AG09309 (cell line): ENCODE results near the gene ADAMTS4.

Experiments used
- DNase-seq: peaks from one replicate; pipeline ENCODE4 v3.0.0-alpha.2; 2010; ENCODE audit warnings: low read depth
- H3K4me3 ChIP-seq: 2 replicates; pipeline ENCODE4 v1.5.1; 2011; ENCODE audit warnings: mild to moderate bottlenecking, low read depth, low read length, moderate library complexity; ENCODE audit not compliant: control insufficient read depth
- CTCF ChIP-seq: IDR thresholded peaks from 2 replicates; pipeline ENCODE4 v1.5.1; 2011; ENCODE audit warnings: mild to moderate bottlenecking, low read depth, low read length, inconsistent platforms; ENCODE audit not compliant: insufficient read depth, control insufficient read depth; ENCODE audit errors: missing control alignments

Gene ADAMTS4

DNA sequence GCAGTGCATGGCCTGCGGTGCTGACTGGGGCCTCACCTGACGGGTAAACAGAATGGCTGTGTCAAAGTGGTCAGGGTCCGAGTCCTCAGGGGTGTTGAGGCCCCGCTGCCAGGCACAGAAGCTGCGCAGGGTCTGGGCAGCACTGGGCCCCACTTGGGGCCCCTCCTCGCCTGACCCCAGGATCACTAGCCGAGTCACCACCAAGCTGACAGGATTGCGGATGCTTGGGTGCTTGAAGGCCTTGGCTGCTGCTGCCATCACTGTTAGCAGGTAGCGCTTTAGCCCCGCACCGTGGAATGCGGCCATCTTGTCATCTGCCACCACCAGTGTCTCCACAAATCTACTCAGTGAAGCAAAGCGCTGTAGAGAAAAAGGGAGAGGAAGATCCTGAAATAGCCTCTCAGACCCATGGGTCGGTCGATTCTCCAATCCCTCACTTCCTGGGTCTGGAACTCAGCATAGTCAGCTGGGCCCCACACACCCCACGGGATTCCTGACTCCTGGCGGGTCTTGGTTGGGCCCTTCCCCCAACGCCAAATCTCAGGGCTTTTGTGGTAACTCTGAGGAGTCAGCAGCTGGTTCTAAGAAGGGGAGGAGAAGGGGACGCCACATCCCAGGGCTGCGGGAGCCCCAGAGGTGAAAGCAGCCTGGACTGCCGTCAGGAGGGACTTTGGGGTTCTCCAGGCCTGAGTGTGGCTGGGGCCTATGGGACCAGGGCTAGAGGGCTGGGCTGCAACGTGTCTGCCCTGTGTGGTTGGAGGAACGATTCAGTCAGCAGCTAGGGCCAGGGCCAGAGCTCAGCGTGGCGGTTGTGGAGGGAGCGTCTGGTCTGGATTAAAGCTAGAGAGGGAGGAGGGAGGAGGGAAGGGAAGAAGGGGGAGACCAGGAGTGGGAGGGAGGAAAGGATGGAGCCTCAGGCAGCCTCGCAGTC lies 2.1 kb downstream of the ADAMTS4 start:
- no peak for TF ChIP-seq CTCF
- peak; percentile 76 for DNase-seq
- H3K4me3 ChIP-seq = peak overlapping the region; percentile 66

- no peak overlapping the region; the same call in none of the 2 replicates for H3K4me3 ChIP-seq
- DNase-seq = no peak
- no peak for TF ChIP-seq CTCF
Observed at GRCh38 chr1:161196111-161196510, 2.7 kb downstream of the ADAMTS4 start.

DNA sequence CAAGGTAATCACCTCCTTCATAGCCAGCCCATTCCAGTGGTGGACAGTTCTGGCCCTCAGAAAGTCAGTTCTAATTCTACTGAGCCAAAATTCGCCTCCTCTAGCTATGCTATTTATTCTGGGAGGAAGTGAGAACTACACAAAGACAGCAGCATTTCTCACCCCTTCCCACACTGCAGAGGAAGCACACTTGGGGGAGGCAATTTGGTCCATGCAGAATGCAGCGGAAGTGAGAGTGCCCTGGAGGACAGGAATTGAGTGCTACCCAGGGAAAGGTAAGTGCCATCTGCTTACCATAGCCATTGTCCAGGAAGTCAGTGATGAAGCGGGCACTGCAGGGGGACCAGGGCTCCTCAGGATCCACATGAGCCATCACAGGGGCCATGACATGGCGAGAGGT lies 3.7 kb downstream of the ADAMTS4 start:
- no peak for TF ChIP-seq CTCF
- DNase-seq = no peak
- H3K4me3 ChIP-seq = no peak overlapping the region

- no peak for DNase-seq
- H3K4me3 ChIP-seq = no peak overlapping the region
- TF ChIP-seq CTCF = peak; percentile 7
Observed at GRCh38 chr1:161193561-161194235, 5.2 kb downstream of the ADAMTS4 start.

DNA sequence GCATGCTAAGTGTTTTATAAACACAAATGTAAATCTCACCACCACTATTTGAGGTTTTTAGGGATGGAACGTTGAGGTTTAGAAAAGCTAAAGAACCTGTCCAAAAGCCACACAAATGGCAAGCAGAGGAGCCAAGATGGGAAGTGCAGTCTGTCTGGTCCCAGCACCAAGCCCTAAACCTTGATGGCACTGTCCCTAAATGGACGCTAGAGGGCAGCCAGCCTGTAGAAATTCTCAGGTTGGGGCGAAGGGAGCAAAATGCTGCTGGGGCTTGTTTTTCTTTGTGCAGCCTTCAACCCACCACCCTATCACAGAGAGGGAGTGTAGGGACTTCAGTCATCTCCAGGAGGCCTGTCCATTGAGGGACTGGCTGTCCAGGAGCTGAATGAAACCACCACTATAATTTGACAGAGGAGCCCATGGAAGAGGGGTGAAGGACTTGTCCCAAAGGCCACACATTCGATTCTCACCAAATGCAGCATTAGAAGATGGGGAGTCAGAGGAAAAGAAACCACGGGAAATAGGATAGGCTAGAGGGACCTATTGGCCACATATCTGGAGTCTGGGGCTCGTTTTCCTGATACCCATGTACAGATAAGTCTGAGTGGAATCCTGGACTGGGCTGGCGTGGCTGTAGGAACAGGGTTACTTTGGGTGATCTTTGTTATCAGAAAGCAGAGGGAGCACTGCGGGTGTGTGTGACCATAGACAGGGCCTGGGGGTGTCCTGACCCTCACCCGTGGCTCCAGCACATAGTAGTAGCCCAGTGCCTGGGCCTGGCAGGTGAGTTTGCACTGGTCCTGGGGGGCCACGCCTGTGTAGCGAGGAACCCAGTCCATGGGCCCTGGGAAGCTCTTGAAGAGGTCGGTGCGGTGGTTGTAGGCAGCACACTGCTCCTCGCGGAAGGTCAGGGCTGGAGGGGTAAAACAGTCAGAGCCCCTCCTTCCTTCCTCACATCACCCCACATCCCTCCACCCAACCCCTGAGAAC lies 6.1 kb downstream of the ADAMTS4 start:
- no peak for DNase-seq
- H3K4me3 ChIP-seq = no peak overlapping the region
- TF ChIP-seq CTCF = peak; percentile 95

DNA sequence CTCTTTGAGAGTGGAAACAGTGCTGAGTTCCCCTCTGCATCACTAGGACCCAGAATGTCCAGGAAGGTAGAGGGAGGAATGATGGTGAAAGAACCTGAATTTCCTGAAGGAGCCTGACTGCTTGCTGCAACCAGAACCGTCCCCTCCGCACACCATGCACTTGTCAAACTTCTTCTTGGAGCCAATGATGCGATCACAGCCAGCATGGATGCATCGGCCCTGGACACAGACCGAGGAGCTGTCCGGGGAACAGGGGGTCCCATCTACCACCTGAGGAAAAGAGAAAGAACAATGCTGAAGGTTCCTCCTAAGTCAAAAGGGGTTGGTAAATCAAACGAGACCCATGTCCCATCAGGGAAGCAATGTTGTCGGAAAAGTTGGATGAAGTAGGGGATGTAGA lies 6.9 kb downstream of the ADAMTS4 start:
- DNase-seq = no peak
- H3K4me3 ChIP-seq = no peak overlapping the region
- TF ChIP-seq CTCF = no peak
